GM21423 (cell line): ENCODE measurements around the gene VKORC1.

Experiments used
- ATAC-seq: cut with Tn5 transposase; IDR thresholded peaks from one replicate; pipeline ENCODE4 v1.9.1; 2021; ENCODE audit warnings: mild to moderate bottlenecking, moderate library complexity; ENCODE audit not compliant: unreplicated experiment

The VKORC1 gene

DNA sequence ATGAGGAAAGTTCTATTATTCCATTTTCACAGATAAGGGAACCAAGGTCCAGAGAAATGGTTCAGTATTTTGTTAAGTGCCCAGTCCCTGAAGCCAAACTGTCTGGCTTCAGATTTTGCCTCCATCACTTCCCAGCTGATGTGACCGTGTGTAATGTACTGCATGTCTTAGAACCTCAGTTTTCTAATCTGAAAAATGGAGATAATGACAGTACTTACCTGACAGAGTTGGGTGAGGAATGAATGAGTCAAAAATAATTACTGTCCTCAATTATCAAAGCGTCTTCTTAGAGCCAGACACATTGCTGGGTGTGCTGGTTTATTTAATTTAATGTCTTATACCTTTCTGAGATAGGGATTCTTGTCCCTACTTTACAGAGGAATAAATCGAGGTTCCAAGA lies 27.3 kb downstream of the VKORC1 start:
- ATAC-seq: no peak

DNA sequence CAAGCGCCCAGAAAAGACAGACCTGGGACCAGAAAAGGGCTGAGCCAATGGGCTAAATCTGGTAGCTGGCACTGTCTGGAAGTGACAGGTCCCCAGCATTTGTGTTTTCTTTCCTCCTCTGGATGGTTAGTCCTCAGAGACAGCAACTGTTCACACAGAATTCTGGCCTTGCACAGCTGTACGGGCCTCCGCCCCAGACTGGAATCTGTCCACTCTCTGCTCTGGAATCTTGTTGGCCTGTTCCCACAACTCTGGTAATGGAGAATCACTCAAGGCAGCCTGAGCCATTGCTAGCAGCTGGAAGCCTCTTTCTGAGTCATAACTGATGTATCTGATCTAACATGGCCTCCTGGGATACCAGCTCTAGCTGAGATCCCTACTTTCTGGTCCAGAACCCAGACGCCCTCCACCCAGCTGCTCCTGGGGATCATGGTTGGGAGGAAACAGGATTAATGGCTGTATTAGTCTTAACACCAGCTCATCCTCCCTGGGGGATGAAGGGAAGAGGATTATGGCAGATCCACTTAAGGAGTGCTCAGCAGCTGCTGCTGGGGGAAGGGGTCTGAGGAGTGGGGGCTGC lies 29.6 kb downstream of the VKORC1 start:
- no peak for ATAC-seq

DNA sequence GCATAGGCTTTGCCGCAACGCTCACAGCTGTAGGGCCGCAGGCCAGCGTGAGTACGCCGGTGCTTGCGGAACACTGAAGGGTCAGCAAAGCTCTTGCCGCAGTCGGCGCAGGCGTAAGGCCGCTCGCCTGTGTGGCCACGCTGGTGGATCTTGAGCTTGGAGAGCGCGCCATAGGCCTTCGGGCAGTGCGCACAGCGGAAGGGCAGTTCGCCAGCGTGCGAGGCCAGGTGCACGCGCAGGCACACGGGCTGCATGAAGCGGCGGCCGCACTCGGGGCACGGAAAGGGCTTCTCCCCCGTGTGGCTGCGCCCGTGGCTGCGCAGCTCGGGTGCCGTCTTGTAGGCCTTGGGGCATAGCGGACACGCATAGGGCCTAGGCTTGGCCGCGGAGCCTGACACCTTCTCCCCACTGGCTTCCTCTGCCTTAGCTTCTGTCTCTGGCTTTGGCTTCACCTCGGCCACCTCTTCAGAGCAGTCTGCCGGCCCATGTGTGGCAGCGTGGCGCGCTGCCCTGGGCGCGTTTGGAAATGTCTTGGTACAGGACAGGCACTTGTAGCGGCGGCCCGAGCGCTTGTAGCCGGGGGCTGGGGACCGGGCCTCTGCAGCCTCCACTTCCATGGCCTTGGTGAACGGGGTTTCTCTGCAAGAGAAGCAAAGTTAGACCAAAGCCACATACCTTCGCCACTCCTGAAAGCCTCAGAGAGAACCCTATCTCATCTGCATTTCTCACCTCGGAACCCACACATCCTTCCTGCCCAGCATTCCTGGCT lies 30.6 kb downstream of the VKORC1 start:
- no peak for ATAC-seq

DNA sequence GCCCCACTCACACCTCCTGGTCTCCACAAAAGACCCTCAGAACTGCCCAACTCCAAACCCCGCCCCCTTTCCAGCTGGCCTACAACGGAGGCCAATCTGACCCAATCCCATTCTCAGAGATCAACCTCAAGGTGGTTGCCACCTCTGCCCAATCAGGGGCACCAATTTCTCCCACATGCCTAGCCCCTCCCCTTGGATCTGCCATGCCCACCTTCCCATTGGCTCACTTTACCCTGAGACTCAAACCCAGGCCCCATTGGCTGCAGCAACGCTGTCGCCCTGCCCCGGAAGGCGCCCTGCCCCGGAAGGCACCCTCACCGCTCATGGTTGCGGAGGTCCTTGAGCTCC lies 31.1 kb downstream of the VKORC1 start:
- no peak for ATAC-seq

DNA sequence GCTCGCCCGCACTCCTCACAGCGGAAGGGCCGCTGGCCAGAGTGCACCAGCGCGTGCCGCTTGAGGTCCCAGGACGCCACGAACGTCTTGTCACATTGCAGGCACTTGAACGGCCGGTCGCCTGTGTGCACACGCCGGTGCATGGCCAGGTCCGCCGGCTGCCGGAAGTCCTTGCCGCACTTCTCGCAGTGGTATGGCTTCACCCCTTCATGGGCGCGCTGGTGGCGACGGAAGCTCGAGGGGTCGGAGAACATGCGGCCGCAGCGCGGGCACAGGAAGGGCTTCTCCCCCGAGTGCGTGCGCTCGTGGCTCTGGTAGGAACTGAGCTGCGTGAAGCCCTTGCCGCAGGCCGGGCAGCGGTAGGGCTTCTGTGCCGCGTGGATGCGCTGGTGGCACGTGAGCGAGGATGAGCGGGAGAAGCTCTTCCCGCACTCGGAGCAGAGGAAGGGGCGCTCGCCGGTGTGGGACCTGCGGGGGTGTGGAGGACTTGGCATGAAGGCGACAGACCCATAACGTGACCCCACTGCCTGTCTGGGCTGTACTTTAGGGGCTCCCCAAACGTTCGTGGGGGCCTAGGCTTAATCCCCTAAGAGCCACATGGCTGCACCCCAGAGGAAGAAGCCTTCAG lies 32.7 kb downstream of the VKORC1 start:
- no peak for ATAC-seq

DNA sequence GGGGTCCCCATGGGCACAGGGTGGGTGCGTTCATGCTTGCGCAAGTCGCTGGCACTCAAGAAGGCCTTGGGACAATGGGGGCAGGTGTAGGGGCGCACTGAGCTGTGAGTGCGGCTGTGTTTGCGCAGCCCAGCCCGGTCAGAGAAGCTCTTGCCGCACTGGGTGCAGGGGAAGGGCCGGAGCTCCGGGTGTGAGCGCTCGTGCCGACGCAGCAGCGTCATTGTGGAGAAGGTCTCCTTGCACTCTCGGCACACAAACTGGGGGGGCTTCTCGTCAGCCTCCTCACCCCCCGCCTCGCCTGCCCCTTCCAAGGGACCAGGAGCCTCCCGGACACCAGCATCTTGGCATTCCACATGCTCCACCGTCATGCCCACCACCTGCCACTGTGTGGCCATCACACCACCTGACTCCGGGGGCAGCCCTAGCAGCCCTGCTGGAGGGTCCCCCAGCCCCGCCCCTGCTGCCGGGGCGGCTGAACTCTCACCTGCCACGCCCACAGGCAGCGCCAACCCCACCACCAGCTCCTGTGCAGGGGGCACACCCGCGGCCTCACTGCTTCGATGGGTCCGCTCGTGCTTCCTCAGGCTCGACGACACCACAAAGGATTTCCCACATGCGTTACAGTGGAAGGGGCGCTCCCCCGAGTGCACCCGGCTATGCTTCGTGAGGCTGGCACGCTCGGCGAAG lies 33.3 kb downstream of the VKORC1 start:
- ATAC-seq: no peak

- ATAC-seq: no peak
Observed at GRCh38 chr16:31055613-31056012, 39.0 kb downstream of the VKORC1 start.

- no peak for ATAC-seq
Observed at GRCh38 chr16:31052114-31052513, 42.5 kb downstream of the VKORC1 start.

- ATAC-seq: no peak
Observed at GRCh38 chr16:31050280-31051030, 44.1 kb downstream of the VKORC1 start.

GRCh38 chr16:31043898-31044481 lies 50.6 kb downstream of the VKORC1 start:
- ATAC-seq: no peak

GRCh38 chr16:31043352-31043751 lies 51.2 kb downstream of the VKORC1 start:
- no peak for ATAC-seq

DNA sequence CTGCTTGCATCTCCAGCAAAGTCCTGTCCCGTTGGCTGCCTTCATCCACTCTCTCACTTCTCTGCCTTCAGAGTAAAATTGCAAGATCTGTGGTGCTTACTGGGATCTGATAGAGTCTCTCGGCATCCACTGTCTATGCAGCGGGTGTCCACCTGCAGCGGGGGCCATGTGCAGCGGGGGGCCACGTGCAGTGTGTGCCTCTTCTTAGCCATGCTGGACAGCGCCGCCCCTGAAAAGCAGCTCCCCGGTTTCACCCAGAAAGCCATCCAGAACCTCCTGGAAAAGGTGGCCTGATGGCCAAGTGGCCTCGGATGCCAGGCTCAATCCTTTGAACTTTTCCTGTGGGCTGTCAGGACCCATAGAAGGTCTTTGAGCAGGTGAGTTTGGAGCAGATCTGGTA lies 51.7 kb downstream of the VKORC1 start:
- no peak for ATAC-seq
